Fibroblast of gingiva (primary cell): Measurements from ENCODE around the gene EGFLAM.

ENCODE experiments used
- DNase-seq: peaks from one replicate; pipeline ENCODE4 v3.0.0-alpha.2; 2011; ENCODE audit warnings: low read depth

The EGFLAM gene

GRCh38 chr5:38420246-38420645 lies 161.9 kb downstream of the EGFLAM start:
- no peak for DNase-seq

GRCh38 chr5:38420691-38421390 lies 162.5 kb downstream of the EGFLAM start:
- peak; percentile 64 for DNase-seq

GRCh38 chr5:38422622-38423021 lies 164.3 kb downstream of the EGFLAM start:
- no peak for DNase-seq

GRCh38 chr5:38423276-38424147 lies 165.2 kb downstream of the EGFLAM start:
- no peak for DNase-seq

GRCh38 chr5:38424148-38425060 lies 166.0 kb downstream of the EGFLAM start:
- DNase-seq, result no peak

GRCh38 chr5:38426490-38426889 lies 168.1 kb downstream of the EGFLAM start:
- peak; percentile 31 for DNase-seq

GRCh38 chr5:38426986-38427950 lies 168.9 kb downstream of the EGFLAM start:
- DNase-seq, result no peak

GRCh38 chr5:38431242-38431853 lies 173.0 kb downstream of the EGFLAM start:
- DNase-seq, result no peak

GRCh38 chr5:38433160-38433861 lies 175.0 kb downstream of the EGFLAM start:
- DNase-seq, result peak; percentile 32

GRCh38 chr5:38434966-38435705 lies 176.8 kb downstream of the EGFLAM start:
- peak; percentile 55 for DNase-seq

- DNase-seq, result no peak
Measured at GRCh38 chr5:38438757-38439156, 180.4 kb downstream of the EGFLAM start.

- DNase-seq, result peak; percentile 82
Measured at GRCh38 chr5:38441453-38442246, 183.3 kb downstream of the EGFLAM start.

- DNase-seq, result no peak
Measured at GRCh38 chr5:38442247-38442573, 183.9 kb downstream of the EGFLAM start.

GRCh38 chr5:38443390-38443789 lies 185.0 kb downstream of the EGFLAM start:
- DNase-seq, result no peak

- DNase-seq, result no peak
Measured at GRCh38 chr5:38445374-38446028, 187.1 kb downstream of the EGFLAM start.

- no peak for DNase-seq
Measured at GRCh38 chr5:38446029-38446522, 187.7 kb downstream of the EGFLAM start.

- no peak for DNase-seq
Measured at GRCh38 chr5:38447056-38447455, 188.7 kb downstream of the EGFLAM start.

GRCh38 chr5:38447786-38448185 lies 189.4 kb downstream of the EGFLAM start:
- DNase-seq, result peak; percentile 93
